Osteoblast (primary cell): Measurements from ENCODE around the gene ATXN10. TPM values are rescaled to one million over a fixed set of nuclear protein-coding genes. Genes with fewer than 3 reads are reported as not detected.

ENCODE experiments used
- DNase-seq: peaks from one replicate; pipeline ENCODE4 v3.0.0; 2011; ENCODE audit warnings: low spot score, mixed read lengths; ENCODE audit not compliant: insufficient read length; ENCODE audit errors: missing footprints
- H2AFZ ChIP-seq: 2 replicates; pipeline ENCODE4 v1.6.0; 2011; ENCODE audit warnings: mild to moderate bottlenecking, low read length
- H3K27ac ChIP-seq: 2 replicates; pipeline ENCODE4 v1.5.1; 2011; ENCODE audit warnings: mild to moderate bottlenecking, low read depth, low read length, moderate library complexity
- H3K27me3 ChIP-seq: 2 replicates; pipeline ENCODE4 v1.6.0; 2012; ENCODE audit warnings: mild to moderate bottlenecking, control low read depth, inconsistent platforms, low read length, moderate library complexity; ENCODE audit not compliant: insufficient read depth
- H3K36me3 ChIP-seq: 2 replicates; pipeline ENCODE4 v1.5.1; 2011; ENCODE audit warnings: mild to moderate bottlenecking, low read length, control low read depth, moderate library complexity; ENCODE audit not compliant: insufficient read depth
- H3K4me1 ChIP-seq: 2 replicates; pipeline ENCODE4 v1.5.1; 2011; ENCODE audit warnings: mild to moderate bottlenecking, low read length, control low read depth, moderate library complexity; ENCODE audit not compliant: insufficient read depth
- H3K4me2 ChIP-seq: 2 replicates; pipeline ENCODE4 v1.6.0; 2011; ENCODE audit warnings: mild to moderate bottlenecking, low read length; ENCODE audit not compliant: insufficient read depth
- H3K4me3 ChIP-seq: fragments of 200-600 bp; sonication (generic); 3 replicates; pipeline ENCODE4 v1.5.1; 2012; ENCODE audit warnings: mild to moderate bottlenecking, low read length, inconsistent platforms; ENCODE audit not compliant: insufficient read depth
- H3K79me2 ChIP-seq: 2 replicates; pipeline ENCODE4 v1.6.0; 2012; ENCODE audit warnings: mild to moderate bottlenecking, low read length, control low read depth, inconsistent platforms; ENCODE audit not compliant: insufficient read depth
- H3K9me3 ChIP-seq: 2 replicates; pipeline ENCODE4 v1.5.1; 2011; ENCODE audit warnings: low read depth, low read length, control low read depth
- H4K20me1 ChIP-seq: 2 replicates; pipeline ENCODE4 v1.6.0; 2012; ENCODE audit warnings: mild to moderate bottlenecking, low read length, control low read depth; ENCODE audit not compliant: insufficient read depth
- total RNA-seq: library from RNA; depleted of rRNA; stranded (reverse); fragments of >200 nt; gene quantifications from 2 replicates; pipeline ENCODE4 v1.2.3, GENCODE V29; 2012
- TF ChIP-seq, protein P1 (sequence below): IDR thresholded peaks from 2 replicates; pipeline ENCODE4 v1.5.1; 2011; ENCODE audit warnings: mild to moderate bottlenecking, low read depth, low read length, moderate library complexity; ENCODE audit errors: extremely low read depth

Gene ATXN10
- total RNA-seq, 1 donor, result 138 TPM

DNA sequence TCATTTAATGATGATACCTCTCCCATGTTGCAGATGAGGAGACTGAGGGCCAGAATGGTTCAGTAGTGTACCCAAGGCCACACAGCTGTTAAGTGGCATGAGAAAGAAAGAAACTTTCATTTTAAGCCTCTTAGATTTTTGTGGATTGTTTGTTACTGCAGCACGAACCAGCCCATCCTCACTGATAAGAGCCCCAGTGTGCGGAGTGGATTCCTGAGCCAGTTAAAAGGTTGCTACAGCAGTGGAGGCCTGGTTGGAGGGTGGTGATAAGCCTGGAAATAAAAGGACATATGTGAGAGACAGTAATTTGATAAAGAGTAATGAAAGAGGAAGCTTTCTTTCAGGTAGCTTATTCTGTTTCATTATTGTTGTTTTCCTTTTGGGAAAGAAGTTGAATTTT is 89.0 kb downstream of the ATXN10 start:
- TF ChIP-seq, protein P1, sequence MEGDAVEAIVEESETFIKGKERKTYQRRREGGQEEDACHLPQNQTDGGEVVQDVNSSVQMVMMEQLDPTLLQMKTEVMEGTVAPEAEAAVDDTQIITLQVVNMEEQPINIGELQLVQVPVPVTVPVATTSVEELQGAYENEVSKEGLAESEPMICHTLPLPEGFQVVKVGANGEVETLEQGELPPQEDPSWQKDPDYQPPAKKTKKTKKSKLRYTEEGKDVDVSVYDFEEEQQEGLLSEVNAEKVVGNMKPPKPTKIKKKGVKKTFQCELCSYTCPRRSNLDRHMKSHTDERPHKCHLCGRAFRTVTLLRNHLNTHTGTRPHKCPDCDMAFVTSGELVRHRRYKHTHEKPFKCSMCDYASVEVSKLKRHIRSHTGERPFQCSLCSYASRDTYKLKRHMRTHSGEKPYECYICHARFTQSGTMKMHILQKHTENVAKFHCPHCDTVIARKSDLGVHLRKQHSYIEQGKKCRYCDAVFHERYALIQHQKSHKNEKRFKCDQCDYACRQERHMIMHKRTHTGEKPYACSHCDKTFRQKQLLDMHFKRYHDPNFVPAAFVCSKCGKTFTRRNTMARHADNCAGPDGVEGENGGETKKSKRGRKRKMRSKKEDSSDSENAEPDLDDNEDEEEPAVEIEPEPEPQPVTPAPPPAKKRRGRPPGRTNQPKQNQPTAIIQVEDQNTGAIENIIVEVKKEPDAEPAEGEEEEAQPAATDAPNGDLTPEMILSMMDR, result no peak

DNA sequence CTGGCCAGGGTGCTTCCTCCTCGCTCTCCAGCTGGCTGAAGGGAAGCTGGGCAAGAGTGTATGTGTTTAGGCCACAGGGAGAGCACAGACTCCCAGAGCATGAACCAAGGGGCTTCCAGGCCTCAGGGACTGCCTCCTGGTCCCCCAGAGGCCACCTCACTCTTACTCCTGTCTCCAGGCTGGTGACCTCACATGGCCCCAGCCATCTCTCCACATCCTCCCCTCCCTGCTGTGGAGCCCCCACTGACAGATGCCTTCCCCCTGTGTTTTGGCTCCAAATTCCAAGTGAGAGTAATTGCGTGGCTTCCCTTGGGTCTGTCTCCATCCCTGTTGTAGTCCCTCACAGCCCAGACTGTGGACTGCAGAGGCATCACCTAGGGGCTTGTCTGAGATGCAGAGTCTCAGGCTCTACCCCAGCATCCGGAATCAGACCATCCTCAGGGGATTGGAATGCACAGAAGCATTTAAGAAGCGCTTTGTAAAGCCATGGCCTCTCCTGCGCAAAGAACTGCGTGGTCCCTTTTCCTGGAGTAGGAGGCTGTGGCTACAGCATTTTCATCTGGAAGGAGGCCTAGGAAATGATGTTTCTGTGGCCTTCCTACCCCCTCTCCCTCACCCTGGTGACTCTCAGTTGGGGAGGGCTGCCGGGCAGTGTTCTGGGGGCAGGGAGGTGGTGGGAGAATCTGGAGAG is 91.1 kb downstream of the ATXN10 start:
- Histone ChIP-seq H3K4me3 (no peak overlapping the region), H3K4me2 (no peak overlapping the region), H3K79me2 (peaks cover 78% of the 10 kb centered on the region), H3K36me3 (peaks cover 13% of the 10 kb centered on the region), H3K27ac (peak overlapping the region; percentile 14), H3K4me1 (peaks cover 15% of the 10 kb centered on the region), H3K9me3 (no peaks in the 10 kb centered on the region), H2AFZ (no peak overlapping the region), H4K20me1 (peaks cover 28% of the 10 kb centered on the region), H3K27me3 (no peaks in the 10 kb centered on the region)
- TF ChIP-seq, protein P1, result no peak
- no peak for DNase-seq

More for the DNA sequence above, 89.0 kb downstream of the ATXN10 start:
- Histone ChIP-seq H2AFZ (no peak overlapping the region), H3K27me3 (no peaks in the 10 kb centered on the region), H3K79me2 (peaks cover 80% of the 10 kb centered on the region), H3K27ac (no peak overlapping the region), H3K36me3 (peaks cover 14% of the 10 kb centered on the region), H4K20me1 (peaks cover 35% of the 10 kb centered on the region), H3K4me3 (no peak overlapping the region), H3K4me1 (peaks cover 15% of the 10 kb centered on the region), H3K4me2 (no peak overlapping the region), H3K9me3 (no peaks in the 10 kb centered on the region)
- no peak for DNase-seq

DNA sequence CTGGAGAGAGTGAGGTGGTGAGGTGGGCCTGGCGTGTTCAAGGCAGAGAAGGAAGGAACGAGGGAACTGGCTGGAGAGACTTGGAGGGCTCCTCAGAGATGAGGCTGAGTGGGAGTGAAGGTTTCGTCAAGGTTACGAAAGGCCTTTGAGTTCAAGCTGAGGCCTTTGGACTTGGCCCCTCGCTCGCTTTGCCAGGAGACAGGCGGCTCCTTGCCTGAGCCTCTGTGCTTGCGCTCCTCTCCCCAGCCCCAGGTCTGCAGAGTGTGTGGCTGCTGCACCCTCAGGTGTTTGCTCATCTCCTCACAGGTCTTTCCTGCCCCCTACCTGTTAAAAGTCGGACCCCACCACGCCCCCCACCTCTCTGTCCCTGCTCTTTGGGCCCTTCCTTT is 91.6 kb downstream of the ATXN10 start:
- peaks cover 28% of the 10 kb centered on the region for H4K20me1 ChIP-seq
- H3K36me3 ChIP-seq, result peaks cover 16% of the 10 kb centered on the region
- peaks cover 79% of the 10 kb centered on the region for H3K79me2 ChIP-seq
- TF ChIP-seq, protein P1, result no peak
- no peak overlapping the region for H2AFZ ChIP-seq
- H3K27ac ChIP-seq, result no peak overlapping the region
- H3K4me3 ChIP-seq, result no peak overlapping the region
- no peaks in the 10 kb centered on the region for H3K9me3 ChIP-seq
- H3K4me1 ChIP-seq, result peaks cover 15% of the 10 kb centered on the region
- DNase-seq, result no peak
- no peaks in the 10 kb centered on the region for H3K27me3 ChIP-seq
- no peak overlapping the region for H3K4me2 ChIP-seq

DNA sequence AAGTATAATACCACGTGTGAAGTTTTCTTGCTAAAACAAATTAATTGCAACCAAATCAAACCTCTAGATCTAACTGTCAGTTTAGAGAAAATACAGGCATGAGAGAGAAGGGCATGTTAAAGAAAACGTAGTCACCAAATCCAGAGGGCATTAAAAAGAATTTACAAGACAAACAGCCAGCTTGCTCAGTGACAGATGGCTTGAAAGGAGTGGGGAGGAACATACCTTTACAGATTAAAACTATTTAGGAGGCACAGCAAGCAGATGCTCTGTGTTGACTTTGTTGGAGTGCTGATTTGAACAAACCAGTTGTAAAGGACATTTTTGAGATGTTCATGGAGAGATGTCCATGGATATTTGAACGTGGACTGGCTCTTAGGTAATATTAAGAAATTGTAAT is 96.9 kb downstream of the ATXN10 start:
- TF ChIP-seq, protein P1, result no peak
- Histone ChIP-seq H3K4me1 (no peaks in the 10 kb centered on the region), H3K27me3 (no peaks in the 10 kb centered on the region), H3K79me2 (peaks cover 80% of the 10 kb centered on the region), H3K27ac (no peak overlapping the region), H3K36me3 (peaks cover 17% of the 10 kb centered on the region), H3K4me3 (no peak overlapping the region), H3K4me2 (no peak overlapping the region), H3K9me3 (no peaks in the 10 kb centered on the region), H4K20me1 (peaks cover 20% of the 10 kb centered on the region), H2AFZ (no peak overlapping the region)
- no peak for DNase-seq
